Psoas muscle (tissue), 8 donors: ENCODE data around the gene COL5A2. TPM values are rescaled to one million over a fixed set of nuclear protein-coding genes. Genes with fewer than 3 reads are reported as not detected.

ENCODE experiments used
- ATAC-seq, 4 donors: fragments of 200-7000 bp; cut with Tn5 transposase; one replicate each; pipeline ENCODE4 v1.9.1; 2020; ENCODE audit warnings: moderate library complexity in 3 of 4, mild to moderate bottlenecking in 2 of 4
- DNase-seq, 2 donors: peaks; one replicate each; pipeline ENCODE4 v3.0.0-alpha.2; 2020
- H3K27ac ChIP-seq: fragments of 200-600 bp; one replicate; pipeline ENCODE4 v1.8.0; 2022
- H3K27me3 ChIP-seq, 3 donors: fragments of 200-600 bp in 1 of 3; one replicate each; pipeline versions ENCODE4 v1.6.1 to v1.8.0; 2013 to 2022; ENCODE audit warnings: low read length in 2 of 3, mild to moderate bottlenecking in 2 of 3, moderate library complexity in 1 of 3; ENCODE audit not compliant: insufficient read depth in 3 of 3
- H3K36me3 ChIP-seq, 2 donors: fragments of 200-600 bp in 1 of 2; one replicate each; pipeline versions ENCODE4 v1.6.1 to v1.8.0; 2013 to 2022; ENCODE audit warnings: low read depth in 1 of 2, mild to moderate bottlenecking in 1 of 2, moderate library complexity in 1 of 2; ENCODE audit not compliant: insufficient read depth in 1 of 2
- H3K4me1 ChIP-seq: fragments of 200-600 bp; one replicate; pipeline ENCODE4 v1.8.0; 2022
- H3K4me3 ChIP-seq: fragments of 200-600 bp; one replicate; pipeline ENCODE4 v1.8.0; 2022; ENCODE audit warnings: mild to moderate bottlenecking
- H3K9me3 ChIP-seq: fragments of 200-600 bp; one replicate; pipeline ENCODE4 v1.8.0; 2022
- CTCF ChIP-seq: fragments of 200-600 bp; IDR thresholded peaks from one replicate; pipeline ENCODE4 v1.8.0; 2022; ENCODE audit warnings: antibody characterized with exemption
- WGBS, 3 donors: extraction: QIAGEN DNeasy Blood & Tissue Kit; methylation state at CpG; one replicate each; pipeline versions ENCODE4 v1.1.6 to v1.1.7; 2013; 5-methylcytosine and 5-hydroxymethylcytosine counted together
- intact Hi-C, 2 donors: fragments of 100-400 bp; cut with DNase I; formaldehyde crosslinking; loops; one replicate each; pipeline versions ENCODE4 v1.11.0 to v1.14.2; 2022
- polyA plus RNA-seq, 3 donors: library from polyadenylated mRNA; stranded (reverse); fragments of 200-250 nt; gene quantifications; one replicate each; pipeline ENCODE4 v1.2.3, GENCODE V29; 2013
- total RNA-seq, 4 donors: library from RNA; stranded (reverse); fragmentation: NEBNext Ultra II Directional in 2 of 4; extraction: Animal tissue kit (Norgen Biotek cat#: 25700) in 2 of 4; gene quantifications; one replicate each; pipeline versions ENCODE4 v1.2.1 to v1.2.4, GENCODE V29; 2021 to 2023
- donor health status: healthy with polysubstance abuse.
- donor health status: DM: no; HTN: no; CAD: no; lungs with moderate emphysema.
- donor health status: Bipolar disorder and iron deficiency.
- donor health status: healthy.
- donor health status: DM: yes; HTN: yes; CAD: no.
- donor health status: DM: no; HTN: no; CAD: no.
- donor health status: DM: no; HTN: no; CAD: no.
- donor health status: DM: yes; HTN: yes; CAD: no.

Gene COL5A2
- total and polyA plus RNA-seq, 7 donors, result 2.3 to 16.8 (median 3.9) TPM

DNA sequence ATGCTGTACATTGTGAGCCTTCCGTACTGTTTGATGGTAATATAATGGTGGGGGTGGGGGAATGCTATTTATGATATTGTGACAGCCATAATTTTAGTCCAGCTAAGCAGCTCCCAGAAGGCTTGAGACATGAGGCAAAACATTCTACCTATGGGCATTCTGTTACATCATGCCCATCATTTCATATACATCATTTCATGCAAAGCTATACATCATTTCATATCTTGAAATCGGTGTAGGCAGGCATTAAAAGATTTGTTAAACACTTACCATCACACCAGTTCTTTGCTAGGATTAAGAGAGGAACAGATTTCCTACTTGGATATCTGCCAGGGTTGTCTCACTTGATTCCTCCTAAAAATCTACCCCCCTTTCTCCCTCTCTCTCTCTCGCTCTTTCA lies 84.5 kb downstream of the COL5A2 start:
- TF ChIP-seq CTCF, result no peak
- ATAC-seq (no peak), DNase-seq (no peak)
- Histone ChIP-seq H3K27ac (no peak overlapping the region), H3K36me3 (peaks cover 0 to 4% of the 10 kb centered on the region in 2 donors), H3K9me3 (no peaks in the 10 kb centered on the region), H3K4me1 (no peaks in the 10 kb centered on the region), H3K4me3 (no peak overlapping the region), H3K27me3 (no peaks in the 10 kb centered on the region)
- intact Hi-C loops, result no loop called here
- WGBS, 3 donors, result 66 to 69% (median 67%) methylated on average over 3 of the region's 3 CpGs

- Histone ChIP-seq H3K4me1 (no peaks in the 10 kb centered on the region), H3K9me3 (no peaks in the 10 kb centered on the region), H3K4me3 (no peak overlapping the region), H3K36me3 (peaks cover 0 to 4% of the 10 kb centered on the region in 2 donors), H3K27ac (no peak overlapping the region), H3K27me3 (no peaks in the 10 kb centered on the region)
- DNase-seq, result peak; percentile 38 to 56
- intact Hi-C loops, result loop anchor here (2.0 to 5.0 kb wide), 4 partner anchors 194 to 320 kb away; no protein-coding TSS in a partner anchor
- TF ChIP-seq CTCF, result no peak
- ATAC-seq, result peak; percentile 36 to 74 (median 68)
- WGBS, 3 donors, result 14 to 24% (median 20%) methylated on average over 2 of the region's 2 CpGs
Observed at GRCh38 chr2:189092936-189093335, 86.6 kb downstream of the COL5A2 start.

- ATAC-seq (no peak), DNase-seq (no peak)
- no peaks in the 10 kb centered on the region for H3K9me3 ChIP-seq
- WGBS, 3 donors, result 25 to 56% (median 32%) methylated on average over 1 of the region's 1 CpG
- H3K27ac ChIP-seq, result no peak overlapping the region
- H3K27me3 ChIP-seq, result no peaks in the 10 kb centered on the region
- no peak overlapping the region for H3K4me3 ChIP-seq
- intact Hi-C loops, result loop anchor here (5.0 kb wide), 3 partner anchors 196 to 321 kb away; no protein-coding TSS in a partner anchor
- H3K36me3 ChIP-seq, result peaks cover 0 to 4% of the 10 kb centered on the region in 2 donors
- TF ChIP-seq CTCF, result no peak
- H3K4me1 ChIP-seq, result no peaks in the 10 kb centered on the region
Observed at GRCh38 chr2:189091253-189091652, 88.3 kb downstream of the COL5A2 start.

DNA sequence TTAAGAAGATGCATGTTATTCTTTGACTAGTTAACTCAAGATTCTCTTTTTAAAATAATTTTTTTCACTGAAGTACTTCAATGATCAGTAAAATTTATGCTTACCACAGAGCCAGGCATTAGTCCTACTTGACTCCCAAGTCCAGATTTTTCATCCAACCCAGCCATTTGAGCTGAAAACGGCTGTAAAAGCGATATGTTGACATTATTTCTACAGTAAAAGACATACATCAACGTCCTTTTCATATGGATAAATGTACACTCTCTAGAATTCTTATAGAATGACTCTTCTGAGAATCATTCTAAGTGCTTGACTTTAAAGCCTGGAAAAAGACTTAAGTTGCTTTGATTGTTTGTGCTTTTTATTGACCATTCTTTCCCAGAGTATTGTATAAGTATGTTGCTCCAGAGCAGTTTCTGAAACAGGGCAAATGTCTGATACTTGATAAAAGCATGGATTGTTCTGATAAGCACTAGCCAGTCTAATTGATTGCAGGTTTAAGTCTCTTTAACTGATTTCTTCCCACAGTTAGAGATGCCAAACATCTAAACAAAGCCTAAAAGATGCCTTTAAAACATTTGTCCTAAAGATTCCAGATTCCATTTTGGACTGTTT lies 90.9 kb downstream of the COL5A2 start:
- DNase-seq, result no peak
- no peak for TF ChIP-seq CTCF

DNA sequence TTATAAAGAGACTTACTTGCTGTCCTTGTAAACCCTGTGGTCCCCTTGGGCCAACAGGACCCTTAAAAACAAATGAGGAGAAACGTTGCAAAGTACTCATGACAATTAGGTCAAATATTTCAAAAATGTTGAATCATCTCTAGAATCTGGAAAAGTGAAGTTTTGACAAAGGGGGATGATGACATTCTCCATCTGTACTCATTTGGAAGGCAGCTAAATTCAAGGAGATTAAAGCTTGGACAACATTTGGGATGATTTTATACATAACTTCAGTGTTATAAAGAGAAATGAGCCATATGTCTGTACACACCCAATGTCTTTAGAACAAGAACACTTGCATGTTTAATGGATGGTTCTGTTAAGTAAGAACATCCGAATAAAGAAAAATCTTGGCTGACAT lies 92.9 kb downstream of the COL5A2 start:
- no peak for TF ChIP-seq CTCF
- Histone ChIP-seq H3K4me3 (no peak overlapping the region), H3K4me1 (peaks cover 8% of the 10 kb centered on the region), H3K27ac (no peak overlapping the region), H3K9me3 (no peaks in the 10 kb centered on the region), H3K27me3 (no peaks in the 10 kb centered on the region), H3K36me3 (peaks cover 0 to 4% of the 10 kb centered on the region in 2 donors)
- ATAC-seq (peak in 1 of 4 donors; percentile 28), DNase-seq (no peak)
- intact Hi-C loops, result no loop called here
- 22 to 50% (median 36%) methylated on average over 2 of the region's 2 CpGs for WGBS, 3 donors

More for the DNA sequence above, 90.9 kb downstream of the COL5A2 start:
- no peaks in the 10 kb centered on the region for H3K9me3 ChIP-seq
- peaks cover 0 to 4% of the 10 kb centered on the region in 2 donors for H3K36me3 ChIP-seq
- intact Hi-C loops, result no loop called here
- no peak for ATAC-seq
- no peak overlapping the region for H3K4me3 ChIP-seq
- WGBS, 3 donors, result 42 to 71% (median 67%) methylated on average over 3 of the region's 3 CpGs
- no peak overlapping the region for H3K27ac ChIP-seq
- no peaks in the 10 kb centered on the region for H3K4me1 ChIP-seq
- H3K27me3 ChIP-seq, result no peaks in the 10 kb centered on the region
